Measurements from ENCODE around the gene AADAT. TPM values are rescaled to one million over a fixed set of nuclear protein-coding genes. Genes with fewer than 3 reads are reported as not detected.
"Not testable (repeated sequence)": the region's sequence is repeated elsewhere in the genome, so short reads cannot be mapped to it uniquely, and the experiment has no call there.

AADAT gene
- total RNA-seq, 2 donors from 2014 or later = 5.6 to 13.5 TPM

DNA sequence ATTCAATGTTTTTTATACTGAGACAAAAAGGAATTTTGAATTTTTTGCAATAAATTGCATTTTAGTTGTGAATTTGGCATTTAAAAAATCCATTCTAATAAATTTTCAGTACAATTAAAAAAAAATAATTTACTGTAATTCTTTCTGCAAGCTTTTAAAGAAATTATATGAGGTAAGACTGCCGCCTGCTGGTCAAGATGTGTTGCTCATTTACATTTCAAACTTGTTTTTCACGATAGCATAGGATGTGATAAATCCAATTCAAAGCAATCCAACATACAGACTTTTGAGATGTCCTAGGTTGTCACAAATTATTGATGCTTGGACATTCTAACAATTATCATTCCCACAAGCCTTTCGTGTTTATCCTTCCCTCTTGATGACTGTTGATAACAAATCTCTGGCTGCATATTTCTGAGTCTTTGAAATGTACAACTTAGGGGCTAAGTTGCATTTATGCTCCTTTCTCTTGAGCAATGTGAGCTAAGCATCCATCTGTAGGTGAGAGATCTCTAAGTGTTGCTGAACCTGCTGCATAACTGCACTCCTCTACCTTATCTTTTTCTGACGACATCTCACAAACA, 41.9 kb downstream of the AADAT start:
- TF ChIP-seq, protein P1, sequence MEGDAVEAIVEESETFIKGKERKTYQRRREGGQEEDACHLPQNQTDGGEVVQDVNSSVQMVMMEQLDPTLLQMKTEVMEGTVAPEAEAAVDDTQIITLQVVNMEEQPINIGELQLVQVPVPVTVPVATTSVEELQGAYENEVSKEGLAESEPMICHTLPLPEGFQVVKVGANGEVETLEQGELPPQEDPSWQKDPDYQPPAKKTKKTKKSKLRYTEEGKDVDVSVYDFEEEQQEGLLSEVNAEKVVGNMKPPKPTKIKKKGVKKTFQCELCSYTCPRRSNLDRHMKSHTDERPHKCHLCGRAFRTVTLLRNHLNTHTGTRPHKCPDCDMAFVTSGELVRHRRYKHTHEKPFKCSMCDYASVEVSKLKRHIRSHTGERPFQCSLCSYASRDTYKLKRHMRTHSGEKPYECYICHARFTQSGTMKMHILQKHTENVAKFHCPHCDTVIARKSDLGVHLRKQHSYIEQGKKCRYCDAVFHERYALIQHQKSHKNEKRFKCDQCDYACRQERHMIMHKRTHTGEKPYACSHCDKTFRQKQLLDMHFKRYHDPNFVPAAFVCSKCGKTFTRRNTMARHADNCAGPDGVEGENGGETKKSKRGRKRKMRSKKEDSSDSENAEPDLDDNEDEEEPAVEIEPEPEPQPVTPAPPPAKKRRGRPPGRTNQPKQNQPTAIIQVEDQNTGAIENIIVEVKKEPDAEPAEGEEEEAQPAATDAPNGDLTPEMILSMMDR (IDR thresholded peaks at IDR 0.05) = peak; percentile 78
- Histone ChIP-seq H3K4me1 (ENCODE audit: control insufficient read depth in 1 of 2, low read depth in 2 of 2) (no peaks in the 10 kb centered on the region), H3K4me3 (no peak overlapping the region), H3K36me3 (no peaks in the 10 kb centered on the region), H3K27me3 (replicated peaks; ENCODE audit: insufficient read depth) (no peaks in the 10 kb centered on the region), H3K9me3 (no peaks in the 10 kb centered on the region), H3K27ac (no peak overlapping the region)
- DNase-seq (ENCODE audit: low spot score) = no peak
- no peak for ATAC-seq (ENCODE audit: insufficient number of reproducible peaks, low FRiP score, low read depth)

- not testable (repeated sequence) for ATAC-seq (ENCODE audit: insufficient number of reproducible peaks, low FRiP score, low read depth); DNase-seq (ENCODE audit: low spot score); H3K27ac ChIP-seq; H3K4me3 ChIP-seq; H3K4me1 ChIP-seq (ENCODE audit: control insufficient read depth in 1 of 2, low read depth in 2 of 2); H3K27me3 ChIP-seq (replicated peaks; ENCODE audit: insufficient read depth); H3K9me3 ChIP-seq; H3K36me3 ChIP-seq
These were observed 43.6 kb downstream of the AADAT start for GRCh38 chr4:170046156-170046555.

DNA sequence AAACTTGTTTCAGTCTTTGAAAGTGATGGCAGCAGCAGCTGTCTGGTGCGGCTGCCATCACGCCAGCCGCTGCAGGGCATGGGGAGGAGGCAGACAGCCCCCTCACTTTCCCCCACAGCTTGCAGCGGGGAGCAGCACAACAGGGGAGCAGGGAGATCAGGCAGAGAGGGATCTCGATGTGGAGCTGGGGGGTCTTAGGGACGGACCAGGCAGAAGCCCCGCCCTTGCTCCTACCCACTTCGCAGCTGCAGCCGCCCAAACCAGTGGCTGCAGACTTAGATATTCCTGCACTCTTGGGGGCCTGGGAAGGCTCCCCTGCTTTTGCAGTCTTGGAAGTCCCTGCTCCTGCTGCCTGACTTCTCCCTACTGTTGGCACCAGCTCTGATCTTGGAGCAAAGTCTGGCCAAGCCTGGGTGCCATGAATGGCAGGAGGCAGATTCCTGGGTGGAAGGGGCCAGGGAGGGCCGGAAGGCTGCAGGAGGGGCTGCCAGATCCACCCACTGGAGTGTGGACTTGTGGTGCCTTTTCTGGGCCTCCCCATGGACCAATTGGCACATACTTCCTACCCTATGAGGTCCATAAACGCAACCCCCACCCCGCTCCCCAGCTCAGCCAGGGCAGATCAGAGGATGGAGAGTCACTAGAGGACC, 49.6 kb downstream of the AADAT start:
- Histone ChIP-seq H3K36me3 (no peaks in the 10 kb centered on the region), H3K4me3 (no peak overlapping the region), H3K27ac (no peak overlapping the region), H3K27me3 (replicated peaks; ENCODE audit: insufficient read depth) (no peaks in the 10 kb centered on the region), H3K4me1 (ENCODE audit: control insufficient read depth in 1 of 2, low read depth in 2 of 2) (no peaks in the 10 kb centered on the region), H3K9me3 (no peaks in the 10 kb centered on the region)
- TF ChIP-seq, protein P1 (IDR thresholded peaks at IDR 0.05) = no peak
- DNase-seq (ENCODE audit: low spot score) (no peak), ATAC-seq (ENCODE audit: insufficient number of reproducible peaks, low FRiP score, low read depth) (no peak)

DNA sequence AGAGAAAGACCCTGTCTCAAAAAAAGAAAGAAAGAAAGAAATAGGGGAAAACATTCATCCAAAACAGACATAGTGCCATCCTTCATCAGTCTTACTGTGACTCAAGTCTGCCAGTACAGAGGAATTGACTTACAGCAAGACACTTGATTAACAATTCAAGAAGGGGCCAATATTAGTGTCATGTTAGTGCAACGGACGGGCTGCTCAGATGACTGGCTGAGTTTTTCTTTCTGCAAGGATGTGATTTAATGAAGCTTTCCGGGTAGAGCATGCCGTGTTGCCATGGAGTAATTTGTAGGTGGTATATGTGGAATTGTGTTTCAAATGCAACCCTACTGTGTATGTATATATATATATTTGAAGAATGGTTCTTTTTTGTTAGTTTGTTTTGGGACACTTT, 51.0 kb downstream of the AADAT start:
- no peaks in the 10 kb centered on the region for H3K4me1 ChIP-seq (ENCODE audit: control insufficient read depth in 1 of 2, low read depth in 2 of 2)
- DNase-seq (ENCODE audit: low spot score) = no peak
- TF ChIP-seq, protein P1 (IDR thresholded peaks at IDR 0.05) = no peak
- no peak overlapping the region for H3K27ac ChIP-seq
- H3K4me3 ChIP-seq = no peak overlapping the region
- no peaks in the 10 kb centered on the region for H3K9me3 ChIP-seq
- H3K27me3 ChIP-seq (replicated peaks; ENCODE audit: insufficient read depth) = no peaks in the 10 kb centered on the region
- ATAC-seq (ENCODE audit: insufficient number of reproducible peaks, low FRiP score, low read depth) = no peak
- no peaks in the 10 kb centered on the region for H3K36me3 ChIP-seq

GRCh38 chr4:170038232-170038631, 51.5 kb downstream of the AADAT start:
- Histone ChIP-seq H3K4me3 (no peak overlapping the region), H3K36me3 (no peaks in the 10 kb centered on the region), H3K27me3 (replicated peaks; ENCODE audit: insufficient read depth) (no peaks in the 10 kb centered on the region), H3K4me1 (ENCODE audit: control insufficient read depth in 1 of 2, low read depth in 2 of 2) (no peaks in the 10 kb centered on the region), H3K27ac (no peak overlapping the region), H3K9me3 (no peaks in the 10 kb centered on the region)
- TF ChIP-seq, protein P1 (IDR thresholded peaks at IDR 0.05) = no peak
- ATAC-seq (ENCODE audit: insufficient number of reproducible peaks, low FRiP score, low read depth) (no peak), DNase-seq (ENCODE audit: low spot score) (no peak)

GRCh38 chr4:170037481-170037880, 52.3 kb downstream of the AADAT start:
- H3K27ac ChIP-seq = no peak overlapping the region
- TF ChIP-seq, protein P1 (IDR thresholded peaks at IDR 0.05) = no peak
- no peaks in the 10 kb centered on the region for H3K9me3 ChIP-seq
- no peaks in the 10 kb centered on the region for H3K4me1 ChIP-seq (ENCODE audit: control insufficient read depth in 1 of 2, low read depth in 2 of 2)
- ATAC-seq (ENCODE audit: insufficient number of reproducible peaks, low FRiP score, low read depth) = no peak
- H3K4me3 ChIP-seq = no peak overlapping the region
- no peaks in the 10 kb centered on the region for H3K36me3 ChIP-seq
- DNase-seq (ENCODE audit: low spot score) = no peak
- H3K27me3 ChIP-seq (replicated peaks; ENCODE audit: insufficient read depth) = no peaks in the 10 kb centered on the region
